Non-pigmented ciliary epithelial cell (primary cell): ENCODE measurements around the gene ATP11A.
"Not testable (repeated sequence)": the region's sequence is repeated elsewhere in the genome, so short reads cannot be mapped to it uniquely, and the experiment has no call there.

ENCODE experiments used
- DNase-seq: peaks from one replicate; pipeline ENCODE4 v3.0.0-alpha.2; 2010; ENCODE audit warnings: low read depth

ATP11A gene

DNA sequence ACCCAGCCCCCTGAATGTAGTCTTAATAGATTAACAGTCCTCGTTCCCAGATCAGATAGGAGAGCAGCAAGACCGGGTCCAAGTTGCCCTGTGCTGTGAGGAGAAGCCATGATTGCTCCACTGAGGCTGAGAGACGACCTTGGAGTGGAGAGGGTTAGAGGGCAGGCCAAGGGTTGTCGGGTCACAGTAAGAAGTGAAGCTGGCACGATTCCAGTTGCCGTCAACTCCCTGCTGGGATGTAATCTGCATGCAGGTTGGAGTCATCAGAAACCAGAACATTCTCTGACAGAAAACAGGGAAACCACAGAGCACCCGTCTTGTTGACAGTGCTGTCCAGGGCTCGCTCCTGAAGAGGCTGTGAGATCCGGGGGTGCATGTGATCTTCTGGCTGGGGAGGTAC lies 19.0 kb upstream of the ATP11A start:
- no peak for DNase-seq

DNA sequence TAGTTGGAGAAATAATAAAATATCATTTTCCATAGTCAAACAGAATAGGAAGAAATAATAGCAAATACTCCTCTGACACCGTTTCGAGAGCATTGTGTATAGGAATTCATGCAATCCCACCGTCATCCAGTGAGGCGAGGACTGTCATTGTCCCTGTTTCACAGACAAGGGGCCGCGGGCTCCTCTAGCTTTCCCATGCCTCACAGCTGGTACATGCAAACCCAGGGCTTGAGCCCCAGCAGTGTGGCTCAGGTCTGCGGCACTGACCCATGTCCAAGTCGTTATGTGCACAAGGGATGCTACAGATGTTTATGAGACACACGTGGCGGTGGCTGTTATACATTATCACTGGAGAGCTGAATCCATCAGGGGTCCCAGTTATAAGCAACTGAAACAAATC lies 18.5 kb upstream of the ATP11A start:
- DNase-seq, result no peak

GRCh38 chr13:112672651-112673284 lies 17.1 kb upstream of the ATP11A start:
- no peak for DNase-seq

DNA sequence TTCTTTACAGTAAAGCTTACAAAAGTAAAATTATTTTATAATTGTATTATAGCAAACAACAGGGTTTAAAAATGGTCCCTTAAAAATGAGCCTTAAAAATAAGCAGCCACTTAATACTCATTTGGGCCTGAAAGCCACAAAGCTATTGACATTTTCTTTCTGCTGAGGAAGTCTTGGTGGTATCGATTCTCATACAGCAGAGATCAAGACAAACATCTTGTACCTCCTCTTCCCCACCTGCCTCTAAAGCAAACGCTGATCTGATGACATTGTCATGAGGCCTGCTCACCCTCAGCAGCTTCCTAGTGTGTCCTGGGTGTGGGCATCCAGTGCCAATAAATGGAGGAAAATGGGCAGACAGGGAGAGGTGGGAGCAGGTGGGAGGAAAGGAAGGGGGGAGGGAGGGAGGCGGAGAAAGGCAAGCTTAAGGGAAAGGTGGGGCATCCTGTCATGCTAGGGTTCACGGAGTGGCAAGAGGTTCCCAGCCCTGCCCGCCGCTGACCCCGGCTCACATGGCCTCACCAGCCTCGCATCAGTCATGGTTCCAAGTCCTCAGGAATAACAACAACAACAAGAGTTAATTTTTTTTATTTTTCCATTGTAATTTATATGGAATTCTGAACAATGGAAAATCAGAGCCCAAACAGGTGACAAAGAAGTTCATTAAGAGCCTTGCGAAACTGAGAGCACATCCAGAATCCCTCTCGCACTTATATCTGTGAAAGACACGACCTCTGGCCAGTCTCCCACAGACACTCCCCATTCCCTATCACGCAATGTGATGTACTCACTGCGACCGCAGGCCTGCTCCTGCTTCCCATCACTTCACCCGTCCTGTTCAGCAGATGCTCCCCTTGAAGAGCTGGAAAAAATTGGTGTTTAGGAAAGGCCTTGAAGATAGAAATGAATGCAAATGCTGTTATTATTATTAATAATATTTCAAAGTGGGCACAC lies 15.1 kb upstream of the ATP11A start:
- DNase-seq, result no peak

- DNase-seq, result no peak
Observed at GRCh38 chr13:112675366-112675756, 14.5 kb upstream of the ATP11A start.

DNA sequence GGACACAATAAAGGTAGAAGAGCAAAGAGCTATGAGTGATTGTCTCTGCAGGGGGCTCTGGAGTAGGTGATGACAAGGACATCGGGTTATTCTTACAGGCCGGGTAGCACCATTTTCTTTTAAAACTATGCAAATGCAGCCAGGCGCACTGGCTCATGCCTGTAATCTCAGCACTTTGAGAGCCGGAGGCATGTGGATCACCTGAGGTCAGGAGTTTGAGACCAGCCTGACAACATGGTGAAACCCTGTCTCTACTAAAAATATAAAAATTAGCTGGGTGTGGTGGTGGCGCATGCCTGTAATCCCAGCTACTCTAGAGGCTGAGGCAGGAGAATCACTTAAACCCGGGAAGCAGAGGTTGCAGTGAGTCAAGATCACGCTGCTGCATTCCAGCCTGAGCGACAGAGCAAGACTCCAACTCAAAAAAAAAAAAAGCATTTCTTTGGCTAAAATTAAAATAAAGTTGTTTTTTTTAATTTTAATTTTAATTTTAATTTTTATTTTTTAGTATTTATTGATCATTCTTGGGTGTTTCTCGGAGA lies 12.3 kb upstream of the ATP11A start:
- not testable (repeated sequence) for DNase-seq

GRCh38 chr13:112679381-112679780 lies 10.5 kb upstream of the ATP11A start:
- DNase-seq, result no peak

DNA sequence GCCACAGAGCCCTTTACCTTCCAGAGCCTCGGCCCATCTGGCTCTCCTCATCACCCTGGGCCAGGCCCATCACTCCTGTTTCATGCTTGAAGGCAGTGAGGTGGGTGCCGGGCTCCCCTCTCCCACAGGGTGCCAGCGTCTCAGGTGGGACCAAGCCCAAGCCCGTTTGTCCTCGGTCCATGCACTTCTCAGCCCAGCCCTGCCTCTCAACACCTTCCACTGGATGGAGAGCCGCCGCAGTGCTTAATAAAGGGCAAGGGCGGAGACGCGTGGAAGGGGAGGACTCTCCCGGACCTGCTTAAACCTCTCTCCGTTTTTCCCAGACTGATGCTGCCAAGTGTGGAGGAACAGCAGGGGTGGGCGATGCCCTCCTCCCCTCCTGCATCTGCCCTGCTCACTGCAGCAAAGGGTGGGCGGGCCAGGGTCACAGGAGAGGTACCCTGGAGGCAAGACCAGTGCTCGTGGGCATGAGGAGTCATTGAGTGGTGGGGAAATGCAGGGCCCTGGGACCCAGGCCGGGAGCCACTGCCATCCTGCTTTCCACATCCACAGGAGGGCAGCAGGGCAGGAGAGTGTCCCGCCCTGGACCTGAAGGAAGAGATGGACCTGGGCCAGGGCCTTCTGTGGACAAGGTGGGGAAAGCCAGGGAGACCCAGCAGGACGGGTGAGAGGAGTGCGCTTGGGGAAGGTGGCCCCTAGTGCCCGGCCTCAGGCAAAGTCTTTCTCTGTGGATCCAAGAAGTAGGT lies 9.7 kb upstream of the ATP11A start:
- DNase-seq, result no peak

GRCh38 chr13:112680741-112681360 lies 9.0 kb upstream of the ATP11A start:
- DNase-seq, result no peak

- DNase-seq, result no peak
Observed at GRCh38 chr13:112683581-112683980, 6.3 kb upstream of the ATP11A start.

DNA sequence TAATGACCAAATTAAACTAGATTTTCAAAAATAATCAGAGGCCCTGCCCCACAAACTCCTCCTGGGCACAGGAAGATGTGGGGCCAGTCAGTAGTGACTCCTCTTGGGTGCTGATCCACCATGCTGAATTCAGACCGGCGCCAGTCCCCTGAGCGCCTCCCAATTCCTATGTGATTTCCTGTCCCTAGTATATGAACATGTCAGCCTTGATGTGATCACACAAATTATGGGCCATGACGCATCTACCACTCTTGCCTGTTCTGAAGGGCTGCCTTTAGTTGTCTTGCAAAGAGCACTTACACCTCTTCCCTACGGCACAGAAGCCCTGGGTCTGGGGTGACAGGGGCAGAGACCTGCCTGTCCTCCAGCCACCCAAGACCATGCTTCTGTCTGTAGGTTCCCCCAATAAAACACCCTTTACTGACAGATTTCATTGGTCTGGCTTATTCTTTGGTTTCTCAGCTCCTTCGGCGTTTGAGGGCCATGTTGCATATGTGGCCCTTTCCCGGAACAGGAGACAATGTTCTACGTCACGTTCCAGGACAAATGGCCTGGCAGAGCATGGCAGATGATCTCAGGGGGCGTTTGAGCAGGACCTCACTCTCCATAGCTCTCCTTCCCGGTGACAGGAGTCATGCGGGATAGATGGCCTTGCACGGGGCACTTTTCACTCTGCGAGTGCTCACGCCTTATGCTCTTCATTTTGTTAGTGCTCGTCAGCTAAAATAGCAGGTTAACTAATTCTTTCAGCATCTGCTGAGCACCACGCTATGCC lies 5.6 kb upstream of the ATP11A start:
- DNase-seq, result no peak

DNA sequence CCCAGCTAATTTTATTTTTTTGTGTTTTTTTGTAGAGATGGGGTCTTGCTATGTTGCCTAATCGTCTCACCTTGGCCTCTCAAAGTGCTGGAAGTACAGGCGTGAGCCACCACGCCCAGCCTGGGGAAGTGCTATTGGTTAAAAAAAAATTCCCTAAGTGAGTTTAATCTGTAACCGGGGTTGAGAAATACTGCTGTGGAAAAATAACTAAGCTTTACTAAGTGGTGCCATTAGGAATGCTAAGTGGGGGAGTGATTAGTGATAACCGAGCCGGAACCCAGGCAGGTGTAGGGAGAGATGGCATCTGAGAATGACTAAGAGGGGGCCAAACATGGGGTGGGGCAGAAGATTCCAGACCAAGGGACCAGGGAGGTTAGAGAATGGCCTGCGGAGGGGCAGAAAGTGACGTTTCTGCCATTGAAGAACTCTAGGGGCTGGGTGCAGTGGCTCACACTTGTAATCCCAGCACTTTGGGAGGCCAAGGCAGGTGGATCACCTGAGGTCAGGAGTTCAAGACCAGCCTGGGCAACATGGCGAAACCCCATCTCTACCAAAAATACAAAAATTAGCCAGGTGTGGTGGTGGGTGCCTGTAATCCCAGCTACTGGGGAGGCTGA lies 4.5 kb upstream of the ATP11A start:
- not testable (repeated sequence) for DNase-seq

GRCh38 chr13:112685896-112686295 lies 3.9 kb upstream of the ATP11A start:
- DNase-seq, result no peak

DNA sequence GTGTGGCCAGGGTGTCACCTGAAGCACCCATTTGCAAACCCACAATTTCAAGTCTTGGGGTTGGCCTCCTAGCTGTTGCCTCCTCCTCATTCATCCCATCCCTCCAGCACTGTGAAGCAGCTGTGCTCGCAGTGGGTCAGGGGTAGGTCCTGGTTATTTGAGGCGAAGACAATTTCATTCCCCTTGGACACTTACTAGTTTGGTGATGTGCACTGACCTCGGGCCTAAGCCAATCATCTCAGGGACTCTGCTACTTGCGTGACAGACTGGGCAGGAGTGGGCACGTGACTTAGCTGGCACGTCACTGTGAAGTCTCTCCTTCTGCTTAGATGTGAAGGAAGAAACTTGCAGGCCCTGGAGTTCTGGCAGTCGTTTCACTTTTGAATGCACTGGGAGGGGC lies 3.5 kb upstream of the ATP11A start:
- DNase-seq, result no peak

- no peak for DNase-seq
Observed at GRCh38 chr13:112686987-112687386, 2.9 kb upstream of the ATP11A start.

DNA sequence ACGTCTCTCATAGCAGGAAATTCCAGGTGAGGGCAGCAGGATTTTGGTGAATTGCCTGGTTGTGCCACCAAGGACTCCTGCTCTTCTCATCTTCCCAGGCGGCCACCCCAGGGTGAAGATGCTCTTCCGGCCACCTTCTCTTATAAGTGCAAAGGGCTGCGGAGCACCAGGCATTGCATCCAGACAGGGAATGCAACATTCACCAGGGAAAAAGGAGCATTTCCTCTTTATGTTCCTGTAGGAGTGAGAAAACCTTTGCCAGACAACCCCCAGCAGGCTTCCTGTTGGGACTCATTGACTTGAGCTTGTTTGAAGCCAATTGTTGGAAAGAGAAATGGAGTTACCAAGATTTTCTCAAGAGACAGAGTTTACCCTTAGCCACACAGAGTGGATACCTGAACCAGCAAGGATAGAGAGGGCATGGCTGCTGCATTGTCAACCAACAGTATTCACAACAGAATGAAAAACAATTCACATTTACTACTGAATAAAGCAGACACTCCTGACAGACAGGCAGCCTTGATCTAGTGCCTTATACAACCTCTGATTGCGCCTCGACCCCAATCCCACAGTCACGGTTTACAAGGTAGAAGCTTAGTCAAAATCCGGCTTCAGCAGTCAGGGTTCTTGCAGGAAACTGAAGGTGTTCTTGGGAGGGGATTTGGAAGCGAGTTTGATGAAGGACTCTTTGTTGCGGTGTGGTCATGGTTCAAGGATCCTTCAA lies 1.8 kb upstream of the ATP11A start:
- DNase-seq, result no peak

GRCh38 chr13:112688560-112689302 lies 1.1 kb upstream of the ATP11A start:
- no peak for DNase-seq

- no peak for DNase-seq
Observed at GRCh38 chr13:112690283-112690929, 568 bp downstream of the ATP11A start.

DNA sequence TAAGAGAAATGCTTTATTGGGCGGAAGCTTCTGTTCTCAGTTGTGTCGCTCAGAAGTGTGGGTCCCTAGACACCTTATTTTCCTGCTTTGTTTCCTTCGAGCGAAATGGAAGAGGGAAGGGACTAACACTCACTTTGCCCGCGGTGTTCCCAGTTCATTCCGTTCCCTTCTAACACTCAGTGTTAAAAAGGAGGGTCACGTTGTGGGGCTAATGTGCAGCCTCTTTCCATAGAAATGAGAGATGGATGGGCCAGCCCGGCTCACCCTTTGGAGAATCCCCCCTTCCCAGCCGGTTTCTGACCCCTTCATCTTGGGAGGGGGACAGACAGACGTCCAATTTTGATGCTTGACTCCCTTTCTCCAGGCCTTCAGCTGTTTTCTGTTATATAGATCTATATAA lies 2.3 kb downstream of the ATP11A start:
- DNase-seq, result no peak
